NCI-H345 treated with DMSO at 0.1 percent for 48 hours (cell line): ENCODE measurements around the gene FBLN7.

ENCODE experiments used
- DNase-seq: peaks from one replicate; lab custom pipeline; 2025; ENCODE audit not compliant: unreplicated experiment; lab: John Stamatoyannopoulos, UW

FBLN7 gene

DNA sequence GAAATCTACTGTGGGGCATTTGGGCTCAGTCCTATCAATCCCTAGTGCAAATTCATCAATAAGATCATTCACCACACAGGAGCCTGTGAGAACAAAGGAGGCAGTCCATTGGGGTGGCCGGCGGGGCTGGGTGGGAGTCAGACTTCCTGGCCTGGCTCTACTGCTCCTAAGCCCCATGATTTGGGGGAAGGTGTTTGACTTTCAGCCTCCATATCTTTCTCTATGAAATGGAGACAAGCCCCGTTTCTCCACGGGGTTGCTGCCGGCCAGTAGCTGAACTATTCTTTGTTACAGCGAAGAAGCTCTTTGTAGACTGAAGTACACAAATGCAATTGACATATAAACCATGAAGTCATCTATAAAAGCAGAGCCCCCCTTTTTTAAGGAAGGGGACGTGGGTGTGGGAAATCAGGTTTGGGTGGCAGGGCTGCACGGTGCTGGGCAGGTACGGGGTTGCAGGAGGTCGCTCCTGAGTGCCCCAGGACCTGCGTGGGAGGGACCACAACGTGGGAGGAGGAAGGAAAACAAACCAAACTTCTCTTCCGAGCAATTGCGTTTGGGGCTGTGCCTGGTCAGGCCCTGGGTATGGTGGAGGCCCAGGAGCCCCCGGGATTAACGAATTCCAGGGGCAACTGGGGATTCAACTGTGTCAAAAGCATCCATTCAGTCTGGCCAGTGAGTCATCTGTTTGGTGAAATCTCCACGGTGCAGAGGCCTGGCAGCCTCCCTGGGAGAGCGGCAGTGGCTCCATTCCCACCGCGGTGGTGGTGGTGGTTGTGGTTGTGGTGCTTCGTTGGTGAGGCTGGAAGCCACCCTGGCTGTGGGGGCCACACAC lies 18.2 kb downstream of the FBLN7 start:
- DNase-seq = no peak

DNA sequence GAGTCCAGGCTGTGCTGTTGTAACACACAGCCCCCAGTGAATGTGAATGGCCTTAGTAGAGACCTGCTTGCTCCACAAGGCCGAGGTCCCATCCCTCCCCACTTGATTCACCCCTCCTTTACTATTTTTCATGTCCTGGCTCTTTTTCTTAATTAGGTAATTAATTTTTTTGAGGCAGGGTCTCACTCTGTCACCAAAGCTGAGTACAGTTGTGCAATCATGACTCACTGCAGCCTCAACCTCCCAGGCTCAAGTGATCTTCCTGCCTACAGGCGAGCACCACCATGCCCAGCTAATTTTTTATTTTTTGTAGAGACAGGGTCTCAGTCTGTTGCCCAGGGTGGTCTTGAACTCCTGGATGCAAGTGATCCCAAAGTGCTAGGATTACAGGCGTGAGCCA lies 19.3 kb downstream of the FBLN7 start:
- no peak for DNase-seq

DNA sequence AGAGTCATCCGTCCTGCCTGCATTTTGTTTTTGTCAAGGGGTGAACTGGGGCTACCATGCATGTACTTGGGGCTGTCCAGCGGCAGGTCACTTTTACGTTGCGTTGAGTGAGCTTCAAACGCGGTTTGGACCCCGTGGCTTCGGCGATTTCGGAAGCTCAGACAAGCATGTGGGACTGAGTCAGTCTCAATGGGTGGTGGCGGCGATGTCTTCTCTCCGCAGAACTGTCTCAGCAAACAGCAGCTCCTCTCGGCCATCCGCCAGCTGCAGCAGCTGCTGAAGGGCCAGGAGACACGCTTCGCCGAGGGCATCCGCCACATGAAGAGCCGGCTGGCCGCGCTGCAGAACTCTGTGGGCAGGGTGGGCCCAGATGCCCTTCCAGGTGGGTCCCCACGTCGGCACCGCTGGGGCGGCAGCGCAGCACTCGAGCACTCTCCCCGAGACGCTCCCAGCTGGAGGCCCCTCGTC lies 21.3 kb downstream of the FBLN7 start:
- no peak for DNase-seq

DNA sequence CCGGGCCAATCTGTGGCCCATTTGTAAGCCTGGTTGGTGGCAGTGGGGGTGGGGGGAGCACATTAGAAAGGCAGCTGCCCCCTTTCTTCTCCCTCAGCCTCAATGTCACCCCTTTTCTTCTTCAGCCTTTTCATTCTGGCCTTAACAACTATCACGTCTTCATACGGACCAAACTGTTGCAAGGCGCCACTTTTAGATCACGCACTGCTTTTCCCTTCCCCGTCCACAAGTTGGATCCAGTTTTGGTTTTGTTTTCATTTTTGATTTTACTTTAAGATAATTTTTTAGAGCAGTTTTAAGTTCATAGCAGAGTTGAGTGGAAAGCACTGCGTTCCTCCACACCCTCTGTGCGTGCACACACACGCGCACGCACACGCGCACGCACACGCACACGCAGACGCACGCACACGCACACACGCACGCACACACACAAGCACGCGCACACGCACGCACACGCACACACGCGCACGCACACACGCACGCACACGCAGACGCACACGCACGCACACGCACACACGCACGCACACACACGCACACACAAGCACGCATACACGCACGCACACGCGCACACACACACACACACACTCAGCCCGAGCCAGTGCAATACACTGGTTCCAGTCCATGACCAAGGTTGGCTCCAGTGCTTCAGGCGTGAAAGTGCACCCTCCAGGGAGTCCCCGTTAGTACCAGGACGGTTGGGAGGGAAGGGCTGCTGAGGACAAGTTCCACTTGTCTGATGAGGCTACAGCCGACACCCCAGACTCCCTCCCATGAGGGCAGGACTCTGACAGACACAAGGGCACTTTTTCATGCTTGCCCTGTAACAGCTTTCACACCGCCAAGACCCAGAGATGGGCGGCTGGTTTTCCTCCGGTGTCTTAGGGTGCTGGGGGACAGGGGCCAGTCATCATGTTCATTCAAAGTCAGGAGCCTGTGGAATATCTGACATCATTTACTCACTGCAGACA lies 22.4 kb downstream of the FBLN7 start:
- DNase-seq = no peak

DNA sequence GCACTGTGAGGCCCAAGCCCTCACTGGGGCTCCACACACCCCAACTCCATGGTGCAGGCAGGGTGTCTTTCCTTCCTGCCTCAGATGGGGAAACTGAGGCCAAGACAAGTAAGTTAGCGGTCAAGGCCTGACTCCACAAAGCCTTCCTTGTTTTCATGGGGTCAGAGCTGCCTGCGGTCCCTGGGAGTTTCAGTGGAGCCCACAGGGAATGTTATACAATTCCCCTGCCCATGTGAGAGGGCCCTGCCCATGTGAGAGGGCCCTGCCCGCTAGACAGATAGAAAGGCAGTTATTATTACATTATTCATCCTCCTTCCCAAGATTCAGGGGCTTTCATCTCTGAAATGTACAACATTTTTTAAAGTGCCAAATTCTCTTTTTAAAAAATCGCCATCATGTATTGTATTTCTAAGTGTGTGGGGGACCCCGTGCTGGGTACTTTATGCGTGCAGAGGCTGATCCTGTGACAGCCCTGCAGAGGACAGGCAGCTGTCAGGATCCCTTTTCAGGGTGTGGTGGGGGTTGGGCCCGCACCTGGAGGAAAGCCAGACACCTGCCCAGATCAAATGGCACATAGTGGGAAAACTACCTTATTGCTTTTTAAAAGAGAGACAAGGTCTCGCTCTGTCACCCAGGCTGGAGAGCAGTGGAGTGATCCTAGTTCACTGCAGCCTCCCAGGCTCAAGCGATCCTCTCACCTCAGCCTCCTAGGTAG lies 23.4 kb downstream of the FBLN7 start:
- DNase-seq = peak; percentile 83

DNA sequence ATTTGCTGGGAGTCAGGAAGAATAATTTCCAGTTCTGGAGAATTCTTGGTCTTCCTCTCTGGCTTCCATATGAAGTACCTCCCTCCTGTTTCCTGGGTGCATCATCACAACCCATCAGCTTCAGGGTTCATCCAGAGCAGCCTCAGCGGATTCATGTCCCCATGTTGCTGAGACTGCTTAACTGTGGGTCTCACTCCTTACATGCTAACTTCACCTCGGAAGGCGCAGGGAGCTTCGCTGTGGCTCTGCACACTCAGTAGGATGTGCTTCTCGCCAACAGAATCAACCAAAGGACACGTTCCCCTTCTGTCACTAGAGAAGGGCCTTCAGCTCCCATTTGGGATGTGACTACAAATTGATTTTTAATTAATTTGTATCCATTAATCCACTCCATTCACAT lies 24.2 kb downstream of the FBLN7 start:
- no peak for DNase-seq

DNA sequence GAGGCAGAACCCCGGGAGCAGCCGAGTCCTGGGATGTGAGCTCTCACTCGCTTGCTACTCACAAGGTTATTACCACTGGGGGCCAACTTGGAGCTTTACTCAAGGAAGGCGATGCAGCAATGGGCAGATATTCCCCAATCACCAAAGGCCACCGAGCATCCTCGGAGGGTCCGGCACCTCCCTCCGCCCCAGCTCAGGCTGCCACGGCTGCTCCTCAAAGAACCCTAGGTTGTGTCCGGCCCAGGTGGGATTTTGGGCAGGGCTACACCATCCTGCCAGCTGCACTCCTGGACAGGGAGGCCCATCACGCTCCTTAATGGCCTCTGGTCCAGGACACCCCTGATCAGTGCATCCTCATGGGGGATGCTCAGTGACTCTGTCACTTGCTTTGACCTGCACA lies 24.8 kb downstream of the FBLN7 start:
- no peak for DNase-seq

DNA sequence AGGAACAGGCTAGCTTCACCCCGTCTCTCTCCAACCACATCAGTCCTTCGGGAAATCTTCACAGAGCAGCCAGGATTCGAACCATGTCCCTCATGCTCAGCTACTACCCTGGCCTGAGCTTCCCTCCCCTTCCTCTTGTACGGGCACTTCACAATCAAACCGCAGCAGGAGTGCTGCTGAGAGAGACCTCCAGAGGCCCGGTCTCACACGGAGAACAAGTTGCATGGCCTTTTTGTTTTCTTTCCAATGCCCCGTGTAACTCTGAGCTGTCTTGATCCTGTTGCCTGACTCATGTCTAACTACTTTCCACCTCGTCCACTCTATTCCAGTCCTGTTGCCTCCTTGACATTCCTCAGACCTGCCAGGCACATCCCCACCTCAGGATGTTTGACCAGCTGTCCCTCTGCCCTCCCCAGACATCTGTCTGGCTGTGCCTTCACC lies 25.4 kb downstream of the FBLN7 start:
- DNase-seq = no peak

DNA sequence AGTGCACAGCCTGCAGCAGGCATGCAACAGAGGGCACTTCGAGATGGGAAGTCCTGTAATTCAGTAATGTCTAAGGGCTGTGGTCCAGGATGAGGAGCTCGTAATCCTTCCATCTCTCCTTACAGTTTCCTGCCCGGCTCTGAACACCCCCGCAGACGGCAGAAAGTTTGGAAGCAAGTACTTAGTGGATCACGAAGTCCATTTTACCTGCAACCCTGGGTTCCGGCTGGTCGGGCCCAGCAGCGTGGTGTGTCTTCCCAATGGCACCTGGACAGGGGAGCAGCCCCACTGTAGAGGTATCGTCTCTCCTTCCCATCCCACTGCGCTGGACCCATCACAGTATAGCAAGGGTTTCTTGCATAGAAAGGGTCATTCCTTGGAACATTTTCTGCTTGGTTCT lies 26.7 kb downstream of the FBLN7 start:
- DNase-seq = no peak

DNA sequence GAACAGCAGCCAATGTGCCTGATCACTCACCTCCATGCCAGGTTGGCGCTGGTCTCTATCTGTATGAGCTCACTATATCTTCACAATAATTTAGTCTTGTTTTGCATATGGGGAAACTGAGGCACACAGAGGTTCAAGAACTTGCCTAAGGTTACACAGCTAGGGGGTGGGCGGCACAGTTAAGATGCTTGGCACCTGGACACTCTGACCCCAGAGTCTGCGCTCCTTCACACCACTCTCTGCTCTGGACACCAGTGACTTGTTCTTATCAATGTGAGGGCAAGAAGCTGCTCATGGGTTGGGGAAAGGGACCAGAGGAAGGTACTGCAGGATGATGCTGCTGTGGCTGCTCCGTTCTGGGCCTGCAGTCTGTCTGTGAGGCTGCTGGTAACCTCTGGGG lies 27.1 kb downstream of the FBLN7 start:
- no peak for DNase-seq

DNA sequence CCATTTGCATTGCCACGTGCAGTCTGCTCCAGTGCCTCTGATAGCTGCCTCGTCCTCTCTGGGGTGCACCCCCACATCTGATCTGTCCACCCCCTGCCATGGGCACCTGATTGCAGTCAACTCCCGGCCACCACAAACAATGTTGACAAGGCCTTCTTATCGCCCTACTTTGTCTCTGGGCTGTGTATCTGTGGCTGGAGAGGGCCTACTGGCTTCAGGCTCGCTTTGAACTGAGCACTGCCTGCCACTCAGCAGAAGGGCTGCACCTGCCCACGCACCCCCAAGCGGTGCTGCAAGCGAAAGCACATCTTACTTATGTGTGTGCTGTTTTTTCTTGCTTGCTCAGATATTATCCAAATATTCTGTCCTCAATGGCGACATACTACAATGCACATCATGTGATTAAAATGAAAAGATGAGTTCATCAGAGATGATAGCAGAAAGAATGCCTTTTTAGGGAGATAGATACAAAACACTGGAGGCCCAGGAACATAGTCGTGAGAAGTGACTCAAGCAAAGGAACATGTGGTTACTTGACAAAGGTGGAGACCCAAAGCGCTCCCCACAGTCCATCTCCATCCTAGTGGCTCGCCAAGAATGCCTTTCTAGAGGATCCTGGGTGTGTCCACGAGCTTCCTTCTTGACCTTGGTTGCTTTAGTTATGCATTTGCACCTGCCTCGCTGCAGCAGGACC lies 28.8 kb downstream of the FBLN7 start:
- DNase-seq = no peak

DNA sequence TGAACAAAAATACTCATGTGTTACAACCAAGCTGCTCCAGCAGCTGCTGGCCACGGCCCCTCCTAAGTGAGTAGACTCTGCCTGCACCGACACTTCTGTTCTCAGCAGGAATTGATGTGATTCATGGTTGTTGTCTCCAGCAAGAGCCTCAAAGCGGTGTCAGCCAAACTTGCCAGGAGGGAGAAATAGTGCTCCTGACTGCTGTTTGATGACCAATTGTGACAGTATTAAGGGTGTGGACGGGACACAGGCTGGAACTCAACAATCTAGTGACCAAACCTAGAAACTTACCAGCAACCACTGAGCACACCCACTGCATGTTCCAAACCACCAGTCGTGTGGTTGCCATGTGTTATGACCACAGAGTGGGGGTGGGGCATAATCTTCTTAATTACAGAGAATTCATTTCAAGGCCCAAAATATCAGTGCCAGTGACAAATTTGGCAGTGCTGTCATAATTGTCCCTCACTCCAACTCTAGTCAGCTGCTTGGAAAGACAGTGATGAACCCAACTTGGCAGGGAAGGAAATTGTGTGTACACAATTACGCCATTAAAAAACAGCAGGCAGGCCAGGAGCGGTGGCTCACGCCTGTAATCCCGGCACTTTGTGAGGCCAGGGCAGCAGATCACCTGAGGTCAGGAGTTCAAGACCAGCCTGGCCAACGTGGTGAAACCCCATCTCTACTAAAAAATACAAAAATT lies 30.4 kb downstream of the FBLN7 start:
- DNase-seq = no peak

DNA sequence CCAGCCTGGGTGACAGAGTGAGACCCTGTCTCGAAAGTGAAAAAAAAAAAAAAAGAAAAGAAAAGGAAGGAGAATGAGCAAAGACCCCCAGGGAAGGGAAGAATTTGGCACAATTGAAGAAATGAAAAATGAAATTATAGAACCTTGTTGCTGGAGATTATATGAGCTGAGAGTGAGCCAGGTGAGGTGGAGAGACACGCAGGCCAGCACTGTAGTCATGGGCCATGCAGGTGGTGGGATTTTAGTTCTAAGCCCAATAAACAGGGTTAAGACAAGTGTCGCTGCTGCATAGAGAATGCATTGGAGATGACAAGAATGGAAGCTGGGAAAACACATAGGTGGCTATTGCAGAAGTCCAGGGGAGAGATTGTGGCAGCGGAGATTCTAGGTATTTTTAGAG lies 32.3 kb downstream of the FBLN7 start:
- no peak for DNase-seq

DNA sequence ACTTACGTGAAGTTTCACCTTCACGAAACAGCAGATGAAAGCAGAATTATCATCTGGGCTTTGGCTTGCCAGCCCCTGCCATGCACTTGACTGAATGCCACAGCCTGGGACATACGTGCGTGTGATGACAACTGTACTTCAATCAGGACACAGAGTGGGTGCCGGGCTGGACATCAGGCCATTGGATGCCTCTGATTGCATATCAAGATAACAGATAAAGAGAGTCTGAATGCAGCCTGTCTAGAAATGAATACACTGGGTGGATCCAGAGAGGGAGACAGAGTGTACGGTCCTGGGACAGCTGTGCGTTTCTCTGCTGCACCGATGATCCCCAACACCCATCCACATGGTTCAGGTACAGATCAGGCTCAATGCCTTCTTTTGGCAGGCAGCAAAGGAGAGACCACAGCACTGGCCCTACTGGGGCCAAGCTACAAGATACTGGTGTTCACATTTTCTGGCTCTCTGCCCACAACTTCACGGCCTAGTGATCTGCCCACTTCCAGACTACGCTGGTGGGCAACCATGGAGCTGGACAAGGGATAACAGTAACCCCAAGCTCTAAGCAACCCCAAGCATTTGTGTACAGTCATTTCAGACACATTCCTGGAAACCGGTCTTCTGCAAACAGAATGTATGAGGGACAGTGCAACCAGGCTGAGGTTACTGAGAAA lies 35.6 kb downstream of the FBLN7 start:
- no peak for DNase-seq

DNA sequence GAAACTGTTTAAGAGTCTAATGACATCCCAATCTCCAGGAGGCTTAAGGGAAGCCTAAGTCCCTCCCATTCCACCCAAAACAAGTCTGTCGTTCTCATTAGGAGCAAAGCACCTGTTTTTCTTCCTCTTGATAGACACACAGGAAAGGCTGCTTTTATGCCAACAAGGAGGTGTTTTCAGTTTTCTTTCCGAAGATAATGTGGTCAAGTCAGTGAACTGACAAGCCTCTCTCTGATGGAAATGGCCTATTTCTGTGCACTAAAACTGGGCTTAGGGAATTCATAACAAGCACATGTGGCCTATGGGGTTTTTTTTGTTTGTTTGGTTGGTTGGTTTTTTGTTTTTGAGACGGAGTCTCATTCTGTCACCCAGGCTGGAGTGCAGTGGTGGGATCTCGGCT lies 36.2 kb downstream of the FBLN7 start:
- no peak for DNase-seq

DNA sequence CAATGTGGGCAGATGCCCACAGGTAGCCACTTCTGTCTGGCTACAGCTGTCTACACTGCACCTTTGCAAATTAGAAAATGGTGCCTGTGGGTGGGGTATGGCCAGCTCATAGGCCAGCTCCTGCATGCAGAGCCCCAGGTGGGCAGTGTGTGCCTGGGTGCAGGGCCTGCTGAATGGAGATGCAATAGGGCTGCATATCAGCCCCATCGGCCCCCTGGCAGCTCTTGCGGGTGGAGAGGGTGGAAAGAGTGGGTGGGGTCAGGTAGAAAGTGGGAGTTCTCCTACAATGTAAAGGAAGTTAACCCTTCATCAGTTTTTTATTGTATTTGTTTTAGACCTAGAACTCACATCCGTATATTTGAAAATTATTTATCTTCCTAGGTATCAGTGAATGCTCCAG lies 37.1 kb downstream of the FBLN7 start:
- no peak for DNase-seq

DNA sequence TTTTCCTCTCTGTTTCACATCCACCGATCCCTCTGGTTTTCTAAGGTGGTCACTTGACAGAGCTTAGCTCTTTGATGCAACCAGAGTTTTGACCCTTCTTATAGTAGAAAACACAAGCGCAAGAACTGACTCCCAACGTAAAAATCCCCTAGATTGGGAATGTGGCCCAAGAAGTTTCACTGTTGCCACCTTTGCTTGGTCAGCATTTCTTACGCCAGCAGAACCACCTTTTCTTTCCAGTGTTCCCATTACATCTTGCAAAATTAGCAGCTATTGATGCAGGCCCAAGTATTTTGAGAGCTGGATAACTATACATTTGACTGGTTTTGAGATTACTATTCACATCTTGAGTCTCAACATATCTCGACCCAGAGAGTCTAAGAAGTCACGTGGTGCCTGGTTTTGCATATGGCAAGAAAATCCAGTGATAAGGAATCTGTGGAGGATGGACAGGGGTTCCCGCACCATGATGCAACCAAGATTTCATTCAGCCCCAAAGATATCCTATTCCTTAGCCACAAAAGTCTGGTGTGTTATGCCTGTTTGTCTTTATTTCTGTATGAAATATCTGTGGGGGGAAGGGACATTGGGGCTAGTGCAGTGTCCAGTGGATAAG lies 37.9 kb downstream of the FBLN7 start:
- no peak for DNase-seq

DNA sequence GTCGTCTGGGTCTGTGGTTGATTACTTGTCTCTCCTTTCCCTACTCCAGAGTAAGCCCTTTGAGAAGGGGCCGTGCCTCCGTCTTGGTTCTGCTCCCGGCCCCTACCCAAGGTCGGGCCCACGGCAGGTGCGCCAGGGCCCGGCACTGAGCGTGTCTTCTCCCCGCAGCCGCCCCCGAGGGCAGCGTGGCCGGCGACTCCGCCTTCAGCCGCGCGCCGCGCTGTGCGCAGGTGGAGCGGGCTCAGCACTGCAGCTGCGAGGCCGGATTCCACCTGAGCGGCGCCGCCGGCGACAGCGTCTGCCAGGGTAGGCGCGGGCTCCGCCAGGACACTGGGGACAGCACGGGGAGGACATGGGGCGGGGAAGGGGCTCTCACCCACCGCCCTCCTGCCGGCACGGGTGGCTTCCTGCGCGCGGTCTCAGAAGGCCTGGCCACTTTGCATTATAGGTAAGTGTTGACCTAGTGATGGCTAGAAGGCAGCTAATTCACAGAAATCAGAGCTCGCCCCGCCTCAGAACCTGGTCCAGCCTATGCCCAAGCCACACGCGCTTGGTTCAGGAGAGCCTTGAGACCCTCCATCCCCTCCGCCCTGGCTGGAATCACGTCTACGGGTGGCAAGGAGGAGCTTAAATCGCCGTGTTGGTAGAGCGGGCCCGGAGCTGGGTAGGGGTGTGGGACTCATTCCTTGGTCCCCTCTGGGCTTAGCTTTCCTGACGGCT lies 43.5 kb downstream of the FBLN7 start:
- peak; percentile 78 for DNase-seq
